Stimulated activated CD8-positive, alpha-beta memory T cell treated with anti-CD3 and anti-CD28 coated beads, Interleukin-15, amount 100 ng/mL, for 1 hour (primary cell): ENCODE results near the gene MTG1.
"Not testable (repeated sequence)": the region's sequence is repeated elsewhere in the genome, so short reads cannot be mapped to it uniquely, and the experiment has no call there.

Experiments
- DNase-seq: peaks from one replicate; pipeline ENCODE4 v3.0.0-alpha.2; 2020; ENCODE audit warnings: low read depth

Gene MTG1

DNA sequence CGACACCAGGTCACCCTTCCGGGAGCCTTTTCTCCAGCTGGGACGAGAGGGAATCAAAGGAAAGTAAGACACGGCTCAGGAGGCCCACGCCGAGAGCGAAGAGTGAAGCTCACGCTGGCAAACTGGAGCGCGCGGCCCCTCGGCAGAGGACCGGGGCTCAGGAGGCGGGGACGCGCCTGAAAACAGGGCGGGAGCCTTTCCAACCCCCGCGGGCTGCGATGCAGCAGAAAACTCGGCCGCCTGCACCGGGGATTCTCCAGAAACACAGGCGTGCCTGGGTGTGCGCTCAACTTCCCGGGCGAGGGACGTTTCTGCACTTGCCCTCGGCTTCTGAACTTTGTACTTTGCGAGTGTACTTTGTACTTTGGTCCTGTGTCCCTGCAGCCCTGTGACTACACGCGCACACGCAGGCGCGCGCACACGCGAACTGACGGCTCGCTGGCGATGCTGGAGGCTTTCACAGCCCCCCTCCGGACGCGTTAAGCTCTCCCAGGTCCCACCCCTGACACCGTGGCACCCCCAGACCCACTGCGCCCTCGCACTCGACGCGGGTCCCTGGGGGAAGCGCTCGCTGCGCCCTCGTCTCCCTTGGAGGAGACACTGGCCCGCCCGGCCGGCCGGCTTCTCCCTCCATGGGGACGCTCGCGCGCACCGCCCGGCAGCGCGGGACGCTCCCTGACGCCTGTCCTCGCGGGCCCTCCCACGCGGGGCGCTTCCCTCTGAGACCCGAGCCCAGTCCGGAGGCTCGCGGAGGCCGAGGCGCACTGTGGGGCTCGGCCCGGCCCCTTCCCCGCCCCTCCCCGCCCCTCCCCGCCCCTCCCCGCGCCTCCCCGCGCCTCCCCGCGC is 15.5 kb upstream of the MTG1 start:
- DNase-seq: peak; percentile 20

DNA sequence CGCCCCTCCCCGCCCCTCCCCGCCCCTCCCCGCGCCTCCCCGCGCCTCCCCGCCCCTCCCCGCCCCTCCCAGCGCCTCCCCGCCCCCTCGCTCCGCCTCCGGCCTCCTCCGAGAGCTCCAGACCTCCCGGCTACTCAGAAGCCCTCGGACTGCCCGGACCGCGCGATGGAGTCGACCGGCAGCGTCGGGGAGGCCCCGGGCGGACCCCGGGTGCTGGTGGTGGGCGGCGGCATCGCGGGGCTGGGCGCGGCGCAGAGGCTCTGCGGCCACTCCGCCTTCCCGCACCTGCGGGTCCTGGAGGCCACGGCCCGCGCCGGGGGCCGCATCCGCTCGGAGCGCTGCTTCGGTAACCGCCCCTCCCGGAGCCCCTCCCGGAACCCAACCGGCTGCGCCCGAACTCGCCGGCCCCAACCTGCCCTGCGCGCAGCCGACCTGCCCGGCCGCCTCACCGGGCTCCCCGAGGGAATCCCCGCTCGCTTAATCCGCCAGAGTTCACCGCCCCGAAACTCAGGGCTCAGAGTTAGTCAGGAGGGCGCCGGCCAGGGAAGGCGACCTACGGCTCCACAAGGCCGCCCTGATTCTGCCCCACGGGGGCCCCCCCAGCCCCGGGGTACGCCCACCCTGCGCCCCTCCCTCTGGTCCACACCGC is 14.7 kb upstream of the MTG1 start, which contains the start of gene PAOX:
TSS of gene PAOX (plus strand) at position 111 of the 649 bp plus-strand sequence. CDS start at position 166, 55 bp downstream.
- peak; percentile 18 for DNase-seq

DNA sequence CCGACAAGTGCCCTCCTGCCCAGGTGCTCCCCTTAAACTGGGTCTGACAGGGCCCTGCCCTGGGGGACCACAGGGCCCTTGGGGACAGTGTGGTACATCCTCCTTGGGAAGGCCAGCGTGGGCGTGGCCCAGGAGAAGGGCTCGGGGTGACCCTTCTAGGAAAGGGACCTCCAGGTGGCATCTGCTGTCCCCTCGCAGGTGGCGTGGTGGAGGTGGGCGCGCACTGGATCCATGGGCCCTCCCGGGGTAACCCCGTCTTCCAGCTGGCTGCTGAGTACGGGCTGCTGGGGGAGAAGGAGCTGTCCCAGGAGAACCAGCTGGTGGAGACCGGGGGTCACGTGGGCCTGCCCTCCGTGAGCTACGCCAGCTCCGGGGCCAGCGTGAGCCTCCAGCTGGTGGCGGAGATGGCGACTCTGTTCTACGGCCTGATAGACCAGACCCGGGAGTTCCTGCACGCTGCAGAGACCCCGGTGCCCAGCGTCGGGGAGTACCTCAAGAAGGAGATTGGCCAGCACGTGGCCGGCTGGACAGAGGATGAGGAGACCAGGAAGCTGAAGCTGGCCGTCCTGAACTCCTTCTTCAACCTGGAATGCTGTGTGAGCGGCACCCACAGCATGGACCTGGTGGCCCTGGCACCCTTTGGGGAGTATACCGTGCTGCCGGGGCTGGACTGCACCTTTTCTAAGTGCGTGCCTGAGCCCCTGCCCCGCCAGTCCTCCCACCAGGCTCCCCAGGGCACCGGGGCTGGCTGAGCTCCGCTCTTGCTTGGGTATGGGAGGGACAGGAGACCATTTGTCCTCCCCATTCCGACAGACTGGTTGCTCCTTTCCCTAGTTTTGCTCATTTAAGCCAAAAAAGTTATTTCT is 13.9 kb upstream of the MTG1 start:
- no peak for DNase-seq

DNA sequence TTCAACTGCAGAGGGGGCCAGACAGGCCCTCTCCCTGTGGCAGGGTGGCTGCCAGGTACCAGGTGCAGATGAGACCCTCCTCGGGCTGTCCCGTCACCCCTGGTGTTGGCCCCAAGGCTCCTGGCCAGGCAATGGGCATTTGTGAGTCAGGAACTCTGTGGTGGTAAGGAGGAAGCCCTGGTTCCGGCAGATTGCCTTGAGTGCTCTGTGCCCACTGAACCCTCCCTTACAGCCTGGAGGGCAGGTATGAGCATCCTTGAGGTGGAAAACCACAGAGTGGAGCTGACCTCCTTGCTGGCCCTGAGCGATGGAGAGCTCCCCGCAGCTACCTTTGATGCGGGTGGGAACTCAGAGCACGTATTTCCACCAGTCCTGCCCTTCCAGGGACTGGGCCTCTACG is 12.9 kb upstream of the MTG1 start:
- DNase-seq: no peak

DNA sequence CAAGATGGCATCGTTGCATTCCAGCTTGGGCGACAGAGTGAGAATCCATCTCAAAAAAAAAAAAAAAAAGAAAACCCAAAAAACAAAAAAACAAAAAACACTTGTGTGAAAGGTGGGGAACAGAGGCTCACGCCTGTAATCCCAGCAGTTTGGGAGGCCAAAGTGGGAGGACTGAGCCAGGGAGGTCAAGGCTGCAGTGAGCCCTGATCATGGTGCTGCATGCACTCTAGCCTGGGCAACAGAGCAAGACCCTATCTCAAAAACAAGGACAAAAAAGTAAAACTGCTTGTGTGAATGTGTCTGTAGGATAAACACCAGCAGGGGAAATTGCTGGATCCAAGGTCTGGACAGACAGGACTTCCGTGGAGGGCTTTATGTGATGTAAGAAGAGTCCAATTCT is 10.4 kb upstream of the MTG1 start:
- DNase-seq: no peak

DNA sequence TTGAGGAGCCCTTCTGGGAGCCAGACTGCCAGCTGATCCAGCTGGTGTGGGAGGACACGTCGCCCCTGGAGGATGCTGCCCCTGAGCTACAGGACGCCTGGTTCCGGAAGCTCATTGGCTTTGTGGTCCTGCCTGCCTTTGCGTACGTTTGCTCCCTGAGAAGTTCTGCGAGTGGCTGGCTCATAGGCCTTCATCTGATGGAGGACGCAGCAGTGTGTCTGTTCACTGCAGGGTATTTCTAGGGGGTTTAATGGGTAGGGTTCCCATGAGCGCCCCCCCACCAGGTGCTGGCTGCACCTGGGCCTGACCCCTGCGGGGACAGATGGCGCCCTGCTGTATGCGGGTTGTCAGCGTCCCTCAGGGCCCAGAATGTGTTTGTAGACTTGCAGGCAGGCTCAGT is 9.9 kb upstream of the MTG1 start:
- DNase-seq: no peak

DNA sequence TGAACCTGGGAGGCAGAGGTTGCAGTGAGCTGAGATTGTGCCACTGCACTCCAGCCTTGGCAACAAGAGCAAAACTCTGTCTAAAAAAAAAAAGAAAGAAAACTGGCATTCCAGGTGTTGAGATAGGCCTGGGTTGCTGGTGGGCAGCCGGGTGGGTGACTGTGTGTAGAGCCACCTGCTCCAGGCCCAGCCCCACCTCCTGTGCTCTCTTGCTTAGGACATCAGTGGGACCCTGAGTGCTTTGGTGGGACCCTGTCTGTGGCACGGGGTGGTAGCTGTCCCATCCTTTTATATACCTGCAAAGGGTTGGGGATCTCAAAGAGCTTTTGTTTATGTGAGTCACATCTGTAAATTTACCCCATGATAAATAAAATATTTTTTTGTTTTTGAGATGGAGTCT is 8.7 kb upstream of the MTG1 start:
- DNase-seq: no peak

DNA sequence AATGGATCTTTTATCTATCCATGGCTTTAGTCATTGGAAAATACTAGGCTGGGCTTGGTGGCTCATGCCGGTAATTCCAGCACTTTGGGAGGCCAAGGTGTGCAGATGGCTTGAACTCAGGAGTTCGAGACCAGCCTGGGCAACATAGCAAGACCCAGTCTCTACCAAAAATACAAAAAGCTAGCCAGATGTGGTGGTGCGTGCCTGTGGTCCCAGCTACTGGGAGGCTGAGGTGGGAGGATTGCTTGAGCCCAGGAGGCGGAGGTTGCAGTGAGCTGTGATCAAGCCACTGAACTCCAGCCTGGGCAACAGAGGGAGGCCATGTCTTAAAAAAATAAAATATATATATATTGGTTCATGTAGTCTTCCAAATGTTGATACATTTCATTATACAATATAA is 7.0 kb upstream of the MTG1 start:
- DNase-seq: not testable (repeated sequence)

DNA sequence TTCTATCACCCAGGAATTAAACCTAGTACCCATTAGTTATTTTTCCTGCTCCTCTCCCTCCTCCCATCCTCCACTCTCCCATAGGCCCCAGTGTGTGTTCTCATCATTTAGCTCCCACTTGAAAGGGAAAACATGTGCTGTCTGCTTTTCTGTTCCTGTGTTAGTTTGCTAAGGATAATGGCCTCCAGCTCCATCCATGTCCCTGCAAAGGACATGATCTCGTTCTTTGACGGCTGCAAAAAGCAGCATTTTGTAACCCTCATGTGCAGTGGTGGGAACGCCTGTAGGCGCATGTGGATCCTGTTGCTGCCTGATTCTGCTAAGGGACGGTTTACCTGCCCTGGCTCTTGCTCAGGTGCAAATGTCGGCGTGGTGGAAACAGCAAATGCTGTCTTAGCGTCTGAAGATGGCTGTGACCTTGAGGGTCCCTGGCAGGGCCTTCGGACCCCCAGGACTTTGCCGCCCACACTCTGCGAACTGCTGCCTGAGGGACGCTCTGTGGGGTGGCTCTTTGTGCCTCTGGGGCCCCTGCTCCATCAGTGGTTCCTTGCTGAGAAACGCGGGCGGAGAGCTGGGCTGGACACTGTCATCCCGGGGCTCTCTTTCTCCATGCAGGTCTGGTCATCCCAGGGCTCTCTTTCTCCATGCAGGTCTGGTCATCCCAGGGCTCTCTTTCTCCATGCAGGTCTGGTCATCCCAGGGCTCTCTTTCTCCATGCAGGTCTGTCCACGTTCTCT is 5.6 kb upstream of the MTG1 start:
- DNase-seq: no peak

DNA sequence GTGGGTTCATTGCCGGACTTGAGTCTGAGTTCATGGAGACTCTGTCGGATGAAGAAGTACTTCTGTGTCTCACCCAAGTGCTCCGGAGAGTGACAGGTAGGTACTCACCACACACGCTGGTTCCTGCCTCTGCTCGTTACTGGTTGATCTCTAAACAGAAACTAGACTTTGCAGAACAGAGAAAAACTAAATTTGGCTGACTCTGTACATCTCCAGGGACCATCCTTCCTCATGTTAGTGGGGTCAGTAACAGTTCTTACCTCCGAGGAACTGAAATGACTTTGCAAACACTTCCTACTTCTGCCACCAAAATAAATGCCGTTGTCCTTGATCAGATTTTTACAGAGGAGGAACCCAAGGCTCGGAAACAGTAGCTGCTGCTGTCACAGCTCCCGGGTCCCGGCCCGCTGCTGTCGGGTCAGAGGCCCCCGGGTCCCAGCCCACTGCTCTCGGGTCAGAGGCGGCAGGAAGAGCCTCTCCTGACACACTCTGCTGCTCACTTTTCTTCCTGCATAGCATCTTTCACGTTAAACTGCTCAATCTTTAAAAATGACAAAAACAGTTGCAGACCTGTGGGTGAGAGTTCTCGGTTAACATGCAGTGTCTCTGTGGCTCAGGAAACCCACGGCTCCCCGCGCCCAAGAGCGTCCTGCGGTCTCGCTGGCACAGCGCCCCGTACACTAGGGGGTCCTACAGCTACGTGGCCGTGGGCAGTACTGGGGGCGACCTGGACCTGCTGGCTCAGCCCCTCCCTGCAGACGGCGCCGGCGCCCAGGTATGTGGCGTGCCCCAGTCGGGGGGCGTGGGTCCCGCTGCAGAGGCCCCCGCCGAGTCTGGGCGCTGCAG is 4.8 kb upstream of the MTG1 start:
- DNase-seq: no peak

DNA sequence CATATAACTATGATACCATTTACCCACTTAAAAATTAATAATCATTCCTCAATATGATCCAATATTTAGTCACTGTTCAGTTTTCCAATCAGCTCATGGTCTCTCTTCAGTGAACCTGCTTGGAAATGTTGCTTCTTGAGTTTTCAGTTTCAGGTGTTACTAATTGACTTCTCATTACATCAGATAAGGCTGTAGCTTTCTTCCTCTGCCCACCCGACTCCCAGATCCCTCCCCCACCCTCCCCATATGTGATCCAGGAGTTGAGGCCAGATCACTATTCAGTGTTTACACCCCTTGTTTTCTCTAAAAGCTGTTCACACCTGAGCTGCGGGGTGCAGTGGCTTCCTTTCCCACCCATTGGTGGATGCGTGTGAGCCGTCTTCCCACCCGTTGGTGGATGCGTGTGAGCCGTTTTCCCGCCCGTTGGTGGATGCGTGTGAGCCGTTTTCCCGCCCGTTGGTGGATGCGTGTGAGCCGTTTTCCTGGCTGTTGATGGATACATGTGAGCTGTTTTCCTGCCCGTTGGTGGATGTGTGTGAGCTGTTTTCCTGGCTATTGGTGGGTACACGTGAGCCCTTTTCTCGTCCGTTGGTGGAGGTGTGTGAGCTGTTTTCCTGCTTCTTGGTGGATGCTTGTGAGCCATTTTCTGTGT is 3.2 kb upstream of the MTG1 start:
- DNase-seq: no peak

DNA sequence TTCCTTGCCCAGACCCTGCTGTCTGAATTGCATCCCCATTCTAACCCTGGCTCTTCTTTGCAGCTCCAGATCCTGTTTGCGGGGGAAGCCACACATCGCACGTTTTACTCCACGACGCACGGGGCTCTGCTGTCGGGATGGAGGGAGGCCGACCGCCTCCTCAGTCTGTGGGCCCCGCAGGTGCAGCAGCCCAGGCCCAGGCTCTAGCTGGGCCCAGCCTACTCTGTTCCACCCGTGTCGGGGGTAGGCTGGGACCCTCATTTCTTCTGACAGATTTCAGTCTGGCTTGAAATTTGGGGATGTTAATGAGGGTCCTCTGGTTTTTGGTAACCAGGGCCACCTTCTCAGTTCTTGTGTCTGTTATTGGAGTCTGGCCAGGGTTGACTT is 2.7 kb upstream of the MTG1 start:
- DNase-seq: no peak

DNA sequence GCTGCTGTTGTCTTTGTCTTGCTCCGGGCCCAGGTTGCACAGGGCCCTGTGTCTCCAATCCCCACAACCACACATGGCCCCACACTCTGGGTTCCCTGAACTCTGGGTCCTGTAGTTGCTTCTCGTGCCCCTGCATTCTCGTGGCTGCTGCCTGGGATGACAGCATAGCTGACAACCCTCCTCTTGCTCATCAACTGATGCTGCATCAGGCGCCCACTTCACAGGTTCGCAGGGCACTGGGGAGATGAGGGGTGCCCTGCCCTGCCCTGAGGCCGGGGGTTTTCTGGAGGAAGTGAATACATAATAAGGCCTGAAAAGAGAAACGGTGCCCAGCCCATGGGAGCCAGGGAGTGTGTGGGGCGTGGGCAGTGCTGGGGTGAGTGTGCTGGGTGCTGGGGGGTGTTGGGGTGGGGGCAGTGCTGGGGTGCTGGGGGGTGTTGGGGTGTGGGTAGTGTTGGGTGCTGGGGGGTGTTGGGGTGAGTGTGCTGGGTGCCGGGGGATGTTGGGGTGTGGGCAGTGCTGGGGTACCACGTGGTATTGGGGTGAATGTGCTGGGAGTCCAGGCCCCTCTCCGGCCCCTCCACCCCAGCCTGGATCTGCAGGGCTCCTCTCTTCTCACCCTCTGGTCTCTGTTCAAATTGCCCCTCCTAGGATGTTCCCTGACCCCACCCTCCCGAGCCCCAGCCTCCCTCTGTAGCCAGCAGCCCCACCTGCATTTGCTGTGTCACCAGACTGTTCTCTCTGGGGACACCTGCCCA is 2.0 kb upstream of the MTG1 start:
- DNase-seq: no peak

DNA sequence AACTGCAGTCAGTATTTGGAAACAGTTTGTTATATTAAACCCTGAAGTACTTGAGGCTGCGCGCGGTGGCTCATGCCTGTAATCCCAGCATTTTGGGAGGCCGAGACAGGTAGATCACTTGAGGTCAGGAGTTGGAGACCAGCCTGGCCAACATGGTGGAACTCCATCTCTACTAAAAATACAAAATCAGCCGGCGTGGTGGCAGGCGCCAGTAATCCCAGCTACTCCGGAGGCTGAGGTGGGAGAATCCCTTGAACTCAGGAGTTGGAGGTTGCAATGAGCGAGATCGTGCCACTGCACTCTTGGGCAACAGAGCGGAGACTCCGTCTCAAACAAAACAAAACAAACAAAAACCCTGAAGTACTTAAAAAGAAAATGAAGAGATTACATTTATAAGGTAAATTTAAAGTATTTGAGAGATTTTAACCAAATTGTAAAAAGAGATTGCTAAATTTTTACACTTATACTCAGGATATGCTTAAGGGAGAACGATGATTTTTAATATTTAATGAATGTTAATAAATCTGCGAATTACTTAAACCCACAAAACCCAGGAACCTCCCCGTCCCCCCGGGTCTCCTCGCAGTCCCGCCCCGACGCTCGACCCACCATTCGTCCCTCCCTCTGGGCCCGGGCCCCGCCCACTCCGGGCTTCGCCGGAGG is 425 bp upstream of the MTG1 start:
- DNase-seq: no peak

DNA sequence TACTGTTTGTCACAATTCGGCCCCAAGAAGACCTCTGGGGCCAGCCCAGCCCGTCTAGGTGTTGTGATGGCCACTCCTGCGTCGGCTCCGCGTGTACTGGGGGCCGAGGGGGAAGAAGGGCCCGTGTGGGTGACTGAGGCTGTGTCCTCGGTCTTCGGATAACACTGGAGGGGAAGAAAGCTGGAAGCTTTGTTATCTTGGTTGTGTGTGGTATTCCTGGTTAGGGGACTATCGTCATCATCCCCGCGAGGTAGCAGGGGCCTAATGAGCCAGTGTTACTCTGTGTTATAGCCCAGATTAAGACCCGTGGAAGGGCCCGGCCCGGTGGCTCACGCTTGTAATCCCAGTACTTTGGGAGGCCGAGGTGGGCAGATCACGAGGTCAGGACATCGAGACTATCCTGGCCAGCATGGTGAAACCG is 854 bp downstream of the MTG1 start:
- no peak for DNase-seq

DNA sequence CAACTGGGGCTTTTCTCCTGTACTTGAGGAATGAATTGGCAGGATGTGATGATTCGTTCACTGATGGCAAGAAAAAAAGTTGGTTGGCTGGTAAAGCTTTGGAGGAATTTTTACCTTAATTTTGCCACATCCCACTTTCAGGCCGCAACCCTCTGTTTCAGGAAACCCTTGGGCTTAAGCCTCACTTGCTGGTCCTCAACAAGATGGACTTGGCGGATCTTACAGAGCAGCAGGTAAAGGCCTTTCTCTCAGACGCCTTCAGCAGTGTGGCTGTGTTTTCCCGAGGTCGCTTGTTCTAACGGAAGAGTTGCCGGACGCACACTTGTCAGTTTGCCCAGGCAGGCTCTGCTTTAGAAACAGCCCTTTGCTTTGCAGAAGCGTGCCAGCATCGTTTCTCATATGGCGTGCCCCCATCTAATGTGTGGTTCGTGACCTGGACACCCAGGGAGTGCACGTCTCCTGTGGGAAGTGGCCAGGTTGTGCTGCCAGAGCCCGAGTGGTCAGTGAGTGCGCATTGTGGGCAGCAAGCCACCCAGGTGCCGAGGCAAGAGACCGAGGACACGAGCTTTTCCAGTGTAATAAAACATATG is 2.2 kb downstream of the MTG1 start:
- DNase-seq: no peak

DNA sequence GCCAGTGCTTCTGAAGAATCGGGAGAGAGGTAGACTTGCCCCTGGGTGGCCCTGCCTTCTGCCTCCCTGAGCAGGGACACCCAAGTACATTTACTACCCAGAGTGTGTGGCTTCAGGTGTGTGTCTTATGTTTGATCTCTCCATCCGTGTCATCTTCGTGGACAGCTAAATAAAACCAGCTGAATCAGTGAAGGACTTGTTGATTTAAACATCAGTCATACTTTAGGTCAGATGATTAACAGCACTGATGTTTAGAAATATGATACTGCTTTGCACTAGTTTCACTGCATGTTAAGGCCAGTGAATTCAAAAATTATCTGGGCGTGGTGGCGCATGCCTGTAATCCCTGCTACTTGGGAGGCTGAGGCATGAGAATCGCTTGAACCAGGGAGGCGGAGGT is 4.0 kb downstream of the MTG1 start:
- DNase-seq: no peak

DNA sequence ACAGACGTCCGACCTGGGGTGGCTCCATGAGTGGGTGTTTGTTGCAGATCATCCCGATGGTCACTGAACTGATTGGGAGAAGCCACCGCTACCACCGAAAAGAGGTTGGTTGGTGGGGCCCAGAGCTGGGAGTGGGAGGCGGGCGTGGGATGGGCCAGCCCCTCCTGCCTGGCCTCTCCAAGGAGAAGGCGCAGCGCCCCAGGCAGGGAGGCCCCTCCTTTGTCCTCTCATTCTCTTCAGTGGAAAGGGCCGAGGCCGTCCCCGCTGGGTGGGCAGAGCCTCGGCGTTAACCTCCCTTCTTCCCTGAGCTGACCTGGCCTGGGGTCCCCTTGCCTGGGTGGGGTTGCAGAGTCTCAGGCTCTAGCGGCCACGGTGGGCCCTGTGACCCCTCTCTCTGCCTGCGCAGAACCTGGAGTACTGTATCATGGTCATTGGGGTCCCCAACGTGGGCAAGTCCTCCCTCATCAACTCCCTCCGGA is 5.2 kb downstream of the MTG1 start:
- DNase-seq: no peak
